ENCODE measurements around the gene KCNC4.

Gene KCNC4

DNA sequence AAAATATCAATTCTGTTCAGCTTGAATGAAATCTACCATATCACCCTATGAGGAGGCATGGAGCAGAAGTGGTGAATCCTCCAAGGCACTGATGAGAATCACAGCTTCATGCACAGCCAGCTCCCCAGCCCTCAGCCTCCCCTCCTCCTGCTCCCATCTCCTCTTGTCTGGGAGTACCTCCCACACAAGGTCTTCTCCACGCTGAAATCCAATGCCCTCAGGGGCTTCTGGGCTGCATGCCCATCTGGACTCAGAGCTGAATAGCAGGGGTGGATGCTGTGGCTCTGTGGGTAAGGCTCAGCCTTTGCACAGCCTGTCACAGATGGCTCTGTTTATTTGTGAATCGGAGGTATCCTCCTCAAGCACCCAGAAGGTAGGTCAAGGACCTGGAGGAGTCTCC lies 48.6 kb downstream of the KCNC4 start:
- no peak for DNase-seq

DNA sequence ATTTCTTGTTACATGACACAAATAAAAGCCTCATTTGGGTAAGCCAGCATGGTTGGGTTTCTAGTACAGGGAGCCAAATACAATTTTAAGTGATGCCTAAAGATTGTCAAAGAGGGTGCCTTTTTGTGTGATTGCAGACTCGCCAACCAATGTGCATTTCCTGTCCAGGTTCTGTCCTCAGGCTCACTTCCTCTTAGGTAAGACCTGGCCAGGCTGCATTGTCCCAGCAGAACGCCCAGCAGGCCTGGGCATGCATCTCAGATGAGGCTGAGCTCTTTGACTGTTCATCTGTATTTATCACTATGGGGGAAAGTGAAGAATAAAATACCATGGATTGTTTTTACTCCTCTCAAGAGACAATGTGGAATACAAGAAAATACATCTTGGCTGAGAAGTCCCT lies 49.7 kb downstream of the KCNC4 start:
- no peak for DNase-seq
